NOMO-1 (cell line): Measurements from ENCODE around the gene HDAC8.
"Not testable (repeated sequence)": the region's sequence is repeated elsewhere in the genome, so short reads cannot be mapped to it uniquely, and the experiment has no call there.

Experiments
- DNase-seq, 2 experiments: peaks; one replicate each; lab custom pipeline; 2025; ENCODE audit not compliant: unreplicated experiment in 2 of 2; lab: John Stamatoyannopoulos, UW

The HDAC8 gene

GRCh38 chrX:72539822-72540221 lies 32.8 kb downstream of the HDAC8 start:
- no peak for DNase-seq

DNA sequence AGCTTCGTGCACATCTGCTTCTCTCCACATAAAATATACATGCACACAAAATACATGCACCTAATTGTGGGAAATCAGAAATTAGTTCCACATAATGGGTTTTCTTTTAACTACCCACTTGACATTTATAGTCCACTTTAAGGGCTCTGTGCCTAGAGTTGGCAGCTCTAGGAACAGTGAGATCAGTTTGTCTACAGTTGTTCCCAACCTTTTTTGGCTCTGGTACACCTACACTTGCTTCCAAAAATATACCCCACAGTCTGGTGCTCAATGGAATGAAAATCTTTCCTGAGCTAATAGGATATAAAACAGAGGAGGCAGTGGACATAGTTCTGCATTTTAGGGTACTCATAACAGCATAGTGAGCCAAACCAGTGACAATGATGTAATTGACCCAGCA lies 36.1 kb downstream of the HDAC8 start:
- DNase-seq: no peak

DNA sequence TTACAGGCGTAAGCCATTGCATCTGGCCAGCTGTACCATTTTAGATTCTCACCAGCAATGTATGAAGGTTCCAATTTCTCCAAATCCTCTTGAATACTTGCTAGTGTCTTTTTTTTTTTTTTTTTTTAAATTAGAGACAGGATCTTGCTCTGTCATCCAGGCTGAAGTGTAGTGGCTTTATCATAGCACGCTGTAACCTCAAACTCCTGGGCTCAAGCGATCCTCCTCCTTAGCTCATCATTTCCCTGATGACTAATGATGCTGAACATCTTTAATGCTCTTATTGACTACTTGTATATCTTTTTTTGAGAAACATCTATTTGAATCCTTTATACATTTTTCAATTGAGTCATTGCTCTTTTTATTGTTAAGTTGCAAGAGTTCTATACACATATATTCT lies 40.3 kb downstream of the HDAC8 start:
- DNase-seq: no peak

GRCh38 chrX:72526534-72527508 lies 45.8 kb downstream of the HDAC8 start:
- DNase-seq: peak; percentile 60 to 61

DNA sequence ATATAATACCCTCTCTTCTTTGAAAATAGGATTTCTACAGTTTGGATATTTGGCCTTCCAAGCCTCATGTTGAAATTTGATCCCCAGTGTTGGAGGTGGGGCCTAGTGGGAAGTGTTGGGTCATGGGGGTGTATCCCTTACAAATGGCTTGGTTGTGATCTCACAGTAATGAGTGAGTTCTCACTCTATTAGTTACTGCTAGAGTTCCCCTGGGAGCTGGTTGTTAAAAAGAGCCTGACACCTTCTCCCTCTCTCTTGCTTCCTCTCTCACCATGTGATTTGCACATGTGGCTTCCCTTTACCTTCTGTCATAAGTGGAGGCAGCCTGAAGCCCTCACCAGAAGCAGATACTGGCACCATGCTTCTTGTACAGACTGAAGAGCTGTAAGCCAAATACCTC lies 73.9 kb downstream of the HDAC8 start:
- DNase-seq: no peak

- no peak for DNase-seq
Observed at GRCh38 chrX:72495046-72495445, 77.6 kb downstream of the HDAC8 start.

DNA sequence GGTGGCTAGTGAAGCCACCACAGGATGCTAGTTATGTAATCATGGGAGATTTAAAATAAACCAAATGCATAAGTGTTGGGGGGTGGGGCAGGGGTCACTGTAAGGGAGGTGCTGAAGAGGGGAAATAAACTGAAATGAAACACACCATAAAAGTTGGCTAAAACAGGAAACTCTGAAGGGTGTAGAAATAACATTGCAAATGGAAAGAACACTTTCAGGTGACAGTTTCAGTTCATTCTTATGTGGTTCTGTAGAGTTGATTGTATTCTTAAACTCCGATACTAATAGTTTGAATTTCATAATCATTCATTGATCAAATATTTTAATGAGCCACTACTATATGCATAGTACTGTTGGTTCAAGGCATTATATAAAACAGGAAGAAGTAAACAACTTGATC lies 80.1 kb downstream of the HDAC8 start:
- peak; percentile 25 to 43 for DNase-seq

DNA sequence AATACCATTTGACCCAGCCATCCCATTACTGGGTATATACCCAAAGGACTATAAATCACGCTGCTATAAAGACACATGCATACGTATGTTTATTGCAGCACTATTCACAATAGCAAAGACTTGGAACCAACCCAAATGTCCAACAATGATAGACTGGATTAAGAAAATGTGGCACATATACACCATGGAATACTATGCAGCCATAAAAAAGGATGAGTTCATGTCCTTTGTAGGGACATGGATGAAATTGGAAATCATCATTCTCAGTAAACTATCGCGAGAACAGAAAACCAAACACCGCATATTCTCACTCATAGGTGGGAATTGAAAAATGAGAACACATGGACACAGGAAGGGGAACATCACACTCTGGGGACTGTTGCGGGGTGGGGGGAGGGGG lies 82.4 kb downstream of the HDAC8 start:
- not testable (repeated sequence) for DNase-seq

- DNase-seq: no peak
Observed at GRCh38 chrX:72487661-72488060, 85.0 kb downstream of the HDAC8 start.

DNA sequence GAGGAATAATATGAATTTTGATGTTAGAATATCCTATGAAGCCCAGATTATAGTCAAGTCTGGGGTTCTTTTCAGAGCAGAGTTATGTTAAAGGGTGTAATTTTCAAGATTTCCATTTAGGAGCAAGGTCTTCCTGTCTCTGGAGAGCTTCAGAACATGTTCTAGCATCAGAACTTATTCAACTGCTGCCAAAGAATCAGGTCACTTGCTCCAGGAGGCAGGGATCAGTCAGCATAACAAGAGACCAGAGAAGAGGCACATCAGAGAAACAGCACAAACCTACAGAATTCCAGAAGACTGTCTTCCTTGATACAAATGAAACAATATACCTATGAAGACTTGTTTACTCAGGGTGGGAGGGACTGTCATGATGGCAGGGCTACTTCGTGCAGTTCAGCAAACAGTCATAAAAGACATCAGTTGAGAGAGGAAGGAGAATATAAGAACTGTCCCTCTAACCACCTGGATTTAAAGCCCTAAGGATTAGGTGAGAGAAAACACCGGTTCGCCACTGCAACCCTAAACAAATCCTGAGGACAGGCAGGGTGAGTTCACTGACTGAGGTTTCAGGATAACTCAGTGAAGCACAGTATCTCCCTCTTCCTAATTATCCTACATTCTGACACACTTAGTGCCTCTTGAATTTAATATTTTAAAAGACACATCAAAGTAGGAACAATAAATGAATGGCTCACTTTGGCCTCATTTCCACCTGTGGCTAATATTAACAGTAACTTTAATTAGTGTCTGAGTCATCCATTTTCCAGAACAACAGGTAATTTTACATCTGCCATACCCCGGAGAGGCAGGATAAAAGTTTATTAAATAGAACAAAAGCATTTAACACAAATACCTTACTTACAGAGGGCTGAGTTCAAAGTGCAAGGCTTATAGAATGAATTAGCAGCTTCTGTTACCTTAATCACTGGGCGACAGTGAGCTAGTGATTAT lies 93.0 kb downstream of the HDAC8 start:
- no peak for DNase-seq

DNA sequence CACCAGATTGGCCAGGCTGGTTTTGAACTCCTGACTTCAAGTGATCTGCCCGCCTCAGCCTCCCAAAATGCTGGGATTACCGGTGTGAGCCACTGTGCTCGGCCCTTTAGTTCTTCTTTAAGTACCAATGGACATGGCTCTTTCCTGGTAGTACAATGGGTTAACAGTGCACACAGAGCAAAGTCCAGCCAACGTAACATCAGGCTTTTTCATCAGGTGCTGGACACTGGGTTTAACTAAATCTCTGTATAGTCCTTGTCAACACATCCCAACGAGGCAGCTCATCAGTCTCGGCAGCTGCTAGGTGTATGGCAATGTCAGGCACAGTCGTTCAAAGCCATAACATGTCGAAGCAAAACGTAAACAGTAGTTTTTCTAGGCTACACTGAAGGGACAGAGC lies 93.8 kb downstream of the HDAC8 start:
- no peak for DNase-seq

GRCh38 chrX:72478351-72478750 lies 94.3 kb downstream of the HDAC8 start:
- DNase-seq: no peak

GRCh38 chrX:72477781-72478181 lies 94.9 kb downstream of the HDAC8 start:
- DNase-seq: no peak

GRCh38 chrX:72477376-72477775 lies 95.3 kb downstream of the HDAC8 start:
- no peak for DNase-seq

DNA sequence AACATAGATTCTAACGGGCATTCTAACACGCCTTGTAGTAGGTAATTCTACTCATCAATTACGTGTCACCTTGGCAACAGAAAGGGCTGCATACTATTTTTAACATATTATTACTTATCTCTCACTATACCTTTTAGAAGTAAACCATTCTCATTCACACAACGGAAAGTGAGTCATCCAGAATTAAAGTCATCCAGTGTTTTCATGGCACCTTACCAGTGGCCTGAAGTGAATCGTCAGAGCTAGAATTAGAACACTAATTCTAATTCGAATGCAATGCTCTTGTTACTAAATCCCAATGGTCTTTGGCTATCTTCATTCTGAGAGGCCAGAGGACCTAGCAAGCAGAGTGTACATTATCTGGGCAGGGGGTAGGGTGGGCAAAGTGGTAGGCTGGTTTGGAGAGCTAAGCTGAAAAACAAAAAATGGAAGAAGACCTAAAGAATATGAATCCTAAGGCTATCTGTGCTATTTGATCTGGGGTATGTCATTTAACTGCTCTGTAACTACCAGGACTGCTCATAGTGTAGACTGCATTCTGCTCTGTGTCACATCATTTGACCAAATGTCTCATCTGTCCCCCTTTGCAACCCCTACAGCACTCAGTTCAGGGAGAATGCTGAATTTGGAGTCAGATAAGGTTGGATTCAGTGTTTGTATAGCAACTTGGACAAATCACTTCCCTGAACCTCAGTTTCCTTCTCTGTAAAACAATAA lies 96.5 kb downstream of the HDAC8 start:
- no peak for DNase-seq

DNA sequence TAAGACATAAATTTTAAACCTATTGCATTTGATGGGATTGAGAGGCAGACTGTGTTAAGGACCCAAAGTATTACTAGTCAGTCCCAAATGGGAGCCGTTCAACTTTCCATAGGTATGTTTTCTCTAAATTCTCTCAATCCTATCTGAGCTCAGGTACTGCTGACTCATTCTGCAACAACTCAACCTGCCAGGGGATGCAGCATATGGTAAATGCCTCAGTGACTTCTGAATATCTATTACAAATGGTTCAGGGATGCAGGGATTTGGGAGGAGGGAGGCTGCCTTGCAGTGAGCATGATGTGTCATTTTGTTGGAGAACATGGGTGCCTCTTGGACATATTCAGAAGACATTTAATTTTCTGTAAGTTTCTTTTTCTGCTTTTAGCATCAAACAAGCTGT lies 97.3 kb downstream of the HDAC8 start:
- no peak for DNase-seq

- no peak for DNase-seq
Observed at GRCh38 chrX:72470532-72471223, 102.0 kb downstream of the HDAC8 start.

- no peak for DNase-seq
Observed at GRCh38 chrX:72470117-72470516, 102.5 kb downstream of the HDAC8 start.

- DNase-seq: no peak
Observed at GRCh38 chrX:72468607-72469006, 104.0 kb downstream of the HDAC8 start.

- DNase-seq: peak; percentile 15 to 34
Observed at GRCh38 chrX:72467135-72467534, 105.5 kb downstream of the HDAC8 start.
